HG02678 (cell line): Measurements from ENCODE around the gene ATP6V1E1.

ENCODE experiments used
- ATAC-seq: cut with Tn5 transposase; IDR thresholded peaks from one replicate; pipeline ENCODE4 v1.9.1; 2021; ENCODE audit warnings: mild to moderate bottlenecking, moderate library complexity; ENCODE audit not compliant: unreplicated experiment

The ATP6V1E1 gene

DNA sequence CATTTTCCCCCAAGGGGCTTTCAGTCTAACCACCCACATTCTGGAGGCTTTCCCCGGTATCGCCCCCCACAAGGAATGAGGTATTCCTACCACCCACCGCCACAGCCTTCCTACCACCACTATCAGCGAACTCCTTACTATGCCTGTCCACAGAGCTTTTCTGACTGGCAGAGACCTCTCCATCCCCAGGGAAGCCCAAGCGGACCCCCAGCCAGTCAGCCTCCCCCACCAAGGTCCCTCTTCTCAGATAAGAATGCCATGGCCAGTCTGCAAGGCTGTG is 79.9 kb downstream of the ATP6V1E1 start:
- ATAC-seq, result no peak

DNA sequence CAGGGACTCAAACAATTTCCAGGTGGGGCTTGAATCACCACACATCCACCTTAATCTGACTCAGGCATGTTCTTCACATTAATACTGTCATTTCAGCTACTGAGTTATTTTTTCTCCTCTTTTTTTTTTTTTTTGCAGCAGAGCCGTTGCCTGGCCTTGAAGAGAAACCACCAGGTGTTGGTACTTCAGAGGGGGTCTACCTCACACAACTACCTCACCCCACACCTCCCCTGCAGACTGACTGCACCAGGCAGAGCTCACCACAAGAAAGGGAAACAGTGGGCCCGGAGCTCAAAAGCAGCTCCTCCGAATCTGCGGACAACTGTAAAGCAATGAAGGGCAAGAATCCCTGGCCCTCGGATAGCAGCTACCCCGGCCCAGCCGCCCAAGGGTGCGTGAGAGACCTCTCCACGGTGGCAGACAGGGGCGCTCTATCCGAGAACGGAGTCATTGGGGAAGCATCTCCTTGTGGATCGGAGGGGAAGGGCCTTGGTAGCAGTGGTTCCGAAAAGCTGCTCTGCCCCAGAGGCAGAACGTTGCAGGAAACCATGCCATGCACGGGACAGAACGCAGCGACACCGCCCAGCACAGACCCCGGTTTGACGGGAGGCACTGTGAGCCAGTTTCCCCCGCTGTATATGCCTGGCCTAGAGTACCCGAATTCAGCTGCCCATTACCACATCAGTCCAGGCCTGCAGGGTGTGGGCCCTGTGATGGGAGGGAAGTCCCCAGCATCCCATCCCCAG is 80.4 kb downstream of the ATP6V1E1 start:
- ATAC-seq, result no peak

DNA sequence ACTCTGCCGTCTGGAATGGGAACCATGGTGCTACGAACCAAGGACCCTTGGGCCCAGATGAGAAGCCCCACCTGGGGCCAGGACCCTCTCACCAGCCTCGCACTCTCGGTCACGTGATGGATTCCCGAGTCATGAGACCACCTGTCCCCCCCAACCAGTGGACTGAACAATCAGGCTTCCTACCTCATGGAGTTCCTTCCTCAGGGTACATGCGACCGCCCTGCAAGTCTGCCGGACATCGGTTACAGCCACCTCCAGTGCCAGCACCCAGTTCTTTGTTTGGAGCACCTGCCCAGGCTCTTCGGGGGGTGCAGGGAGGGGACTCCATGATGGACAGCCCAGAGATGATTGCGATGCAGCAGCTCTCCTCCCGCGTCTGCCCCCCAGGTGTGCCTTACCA is 86.1 kb downstream of the ATP6V1E1 start:
- ATAC-seq, result no peak
